DND-41 (cell line): ENCODE results near the gene CDH23.

Source experiments
- ATAC-seq: fragments of 200-7000 bp; cut with Tn5 transposase; 3 replicates; pipeline ENCODE4 v1.9.1; 2021; ENCODE audit warnings: low read depth; ENCODE audit not compliant: insufficient read depth
- DNase-seq: peaks from one replicate; pipeline ENCODE4 v3.0.0-alpha.2; 2020
- H2AFZ ChIP-seq: 2 replicates; pipeline ENCODE4 v1.6.0; 2012; ENCODE audit warnings: low read depth, low read length
- H3K27ac ChIP-seq: 2 replicates; pipeline ENCODE4 v1.5.1; 2012; ENCODE audit warnings: low read length, inconsistent platforms
- H3K27me3 ChIP-seq: fragments of 200-600 bp; sonication (generic); 2 replicates; pipeline ENCODE4 v1.6.0; 2012; ENCODE audit warnings: low read length, mild to moderate bottlenecking, inconsistent platforms; ENCODE audit not compliant: insufficient read depth, poor library complexity
- H3K36me3 ChIP-seq: 2 replicates; pipeline ENCODE4 v1.5.1; 2012; ENCODE audit warnings: low read length, inconsistent platforms; ENCODE audit not compliant: insufficient read depth
- H3K4me1 ChIP-seq: 2 replicates; pipeline ENCODE4 v1.5.1; 2012; ENCODE audit warnings: mild to moderate bottlenecking, low read length; ENCODE audit not compliant: insufficient read depth
- H3K4me2 ChIP-seq: 2 replicates; pipeline ENCODE4 v1.6.0; 2012; ENCODE audit warnings: mild to moderate bottlenecking, moderate library complexity, low read length, inconsistent platforms; ENCODE audit not compliant: insufficient read depth
- H3K4me3 ChIP-seq, 2 experiments: fragments of 200-600 bp in 1 of 2; shearing (Covaris generic) in 1 of 2; 2 replicates each; pipeline ENCODE4 v1.5.1; 2012 to 2016; ENCODE audit warnings: inconsistent platforms in 2 of 2, low read length in 2 of 2, mild to moderate bottlenecking in 2 of 2, low read depth in 1 of 2, moderate library complexity in 1 of 2
- H3K79me2 ChIP-seq: 2 replicates; pipeline ENCODE4 v1.6.0; 2012; ENCODE audit warnings: low read length, inconsistent platforms; ENCODE audit not compliant: insufficient read depth
- H3K9ac ChIP-seq: 2 replicates; pipeline ENCODE4 v1.6.0; 2012; ENCODE audit warnings: low read depth, mild to moderate bottlenecking, inconsistent platforms, low read length, moderate library complexity
- H3K9me3 ChIP-seq: 2 replicates; pipeline ENCODE4 v1.5.1; 2012; ENCODE audit warnings: low read length, moderate library complexity, mild to moderate bottlenecking, inconsistent platforms; ENCODE audit not compliant: insufficient read depth, severe bottlenecking
- H4K20me1 ChIP-seq: 2 replicates; pipeline ENCODE4 v1.6.0; 2012; ENCODE audit warnings: low read length; ENCODE audit not compliant: insufficient read depth
- CTCF ChIP-seq: IDR thresholded peaks from 2 replicates; pipeline ENCODE4 v1.5.1; 2012; ENCODE audit warnings: borderline replicate concordance, low read length, moderate library complexity, mild to moderate bottlenecking; ENCODE audit not compliant: poor library complexity, severe bottlenecking; ENCODE audit errors: extremely low read depth
- EZH2 ChIP-seq: IDR thresholded peaks from 3 replicates; pipeline ENCODE4 v1.6.1; 2012; ENCODE audit warnings: borderline replicate concordance, low read depth, mild to moderate bottlenecking, moderate library complexity, low read length, inconsistent platforms; ENCODE audit not compliant: severe bottlenecking

Gene CDH23

GRCh38 chr10:71494980-71495381, 98.3 kb downstream of the CDH23 start:
- H2AFZ ChIP-seq: no peak overlapping the region
- no peaks in the 10 kb centered on the region for H3K9me3 ChIP-seq
- TF ChIP-seq EZH2 (no peak), CTCF (no peak)
- no peaks in the 10 kb centered on the region for H3K79me2 ChIP-seq
- H3K9ac ChIP-seq: no peak overlapping the region
- no peaks in the 10 kb centered on the region for H3K4me1 ChIP-seq
- no peak overlapping the region for H3K4me3 ChIP-seq
- ATAC-seq (no peak), DNase-seq (no peak)
- H4K20me1 ChIP-seq: no peaks in the 10 kb centered on the region
- no peak overlapping the region for H3K4me2 ChIP-seq
- H3K36me3 ChIP-seq: no peaks in the 10 kb centered on the region
- peaks cover 17% of the 10 kb centered on the region for H3K27me3 ChIP-seq
- no peak overlapping the region for H3K27ac ChIP-seq

GRCh38 chr10:71496927-71497762, 100.4 kb downstream of the CDH23 start:
- H3K79me2 ChIP-seq: no peaks in the 10 kb centered on the region
- no peaks in the 10 kb centered on the region for H3K9me3 ChIP-seq
- no peak overlapping the region for H3K4me3 ChIP-seq
- H2AFZ ChIP-seq: no peak overlapping the region
- H3K27ac ChIP-seq: no peak overlapping the region
- no peaks in the 10 kb centered on the region for H4K20me1 ChIP-seq
- ATAC-seq (no peak), DNase-seq (no peak)
- H3K27me3 ChIP-seq: peaks cover 17% of the 10 kb centered on the region
- TF ChIP-seq CTCF (no peak), EZH2 (no peak)
- no peak overlapping the region for H3K9ac ChIP-seq
- H3K36me3 ChIP-seq: no peaks in the 10 kb centered on the region
- H3K4me1 ChIP-seq: no peaks in the 10 kb centered on the region
- H3K4me2 ChIP-seq: no peak overlapping the region

- ATAC-seq (no peak), DNase-seq (no peak)
- Histone ChIP-seq H3K27me3 (peaks cover 18% of the 10 kb centered on the region), H3K79me2 (no peaks in the 10 kb centered on the region), H4K20me1 (no peaks in the 10 kb centered on the region), H3K9ac (no peak overlapping the region), H3K4me1 (no peaks in the 10 kb centered on the region), H3K27ac (no peak overlapping the region), H3K4me2 (no peak overlapping the region), H3K36me3 (no peaks in the 10 kb centered on the region), H2AFZ (no peak overlapping the region), H3K4me3 (no peak overlapping the region), H3K9me3 (no peaks in the 10 kb centered on the region)
- TF ChIP-seq CTCF: no peak
- TF ChIP-seq EZH2: no peak
Measured at GRCh38 chr10:71497763-71498326, 101.1 kb downstream of the CDH23 start.
